SK-N-SH treated with all-trans-retinoic acid at 6 μM for 48 hours (cell line): ENCODE measurements around the gene PPEF1.

Experiments
- BACH2 ChIP-seq: fragments of 250-450 bp; sonication (Bioruptor Pico); IDR thresholded peaks from 2 replicates; pipeline ENCODE4 v1.9.0; 2021; ENCODE audit warnings: mild to moderate bottlenecking, borderline replicate concordance
- CSDC2 ChIP-seq: fragments of 250-450 bp; sonication (Bioruptor Pico); IDR thresholded peaks from 2 replicates; pipeline ENCODE4 v1.5.0; 2020; ENCODE audit warnings: mild to moderate bottlenecking, moderate library complexity
- ESRRG ChIP-seq: fragments of 250-450 bp; sonication (Bioruptor Pico); IDR thresholded peaks from 2 replicates; pipeline ENCODE4 v1.6.1; 2021; ENCODE audit warnings: mild to moderate bottlenecking
- GLIS3 ChIP-seq: fragments of 250-450 bp; sonication (Bioruptor Pico); IDR thresholded peaks from 2 replicates; pipeline ENCODE4 v1.5.0; 2020; ENCODE audit warnings: mild to moderate bottlenecking, moderate library complexity
- OSR1 ChIP-seq: fragments of 250-450 bp; sonication (Bioruptor Pico); IDR thresholded peaks from 2 replicates; pipeline ENCODE4 v1.8.0; 2022; ENCODE audit warnings: moderate library complexity, mild to moderate bottlenecking, inconsistent platforms
- PATZ1 ChIP-seq: fragments of 250-450 bp; sonication (Bioruptor Pico); IDR thresholded peaks from 2 replicates; pipeline ENCODE4 v1.8.0; 2020; ENCODE audit warnings: mild to moderate bottlenecking, moderate library complexity, borderline replicate concordance
- PPARA ChIP-seq: fragments of 250-450 bp; sonication (Bioruptor Pico); IDR thresholded peaks from 2 replicates; pipeline ENCODE4 v1.5.0; 2020; ENCODE audit warnings: mild to moderate bottlenecking, borderline replicate concordance
- ZC3H10 ChIP-seq: fragments of 250-450 bp; sonication (Bioruptor Pico); IDR thresholded peaks from 2 replicates; pipeline ENCODE4 v1.5.1; 2021; ENCODE audit warnings: mild to moderate bottlenecking, moderate library complexity
- ZFP3 ChIP-seq: fragments of 250-450 bp; sonication (Bioruptor Pico); IDR thresholded peaks from 2 replicates; pipeline ENCODE4 v1.5.0; 2020; ENCODE audit warnings: mild to moderate bottlenecking, moderate library complexity
- ZNF70 ChIP-seq: fragments of 450-650 bp; formaldehyde crosslinking; IDR thresholded peaks from 2 replicates; pipeline ENCODE4 v1.5.0; 2020; ENCODE audit warnings: mild to moderate bottlenecking, moderate library complexity
- ZNF8 ChIP-seq: fragments of 450-650 bp; formaldehyde crosslinking; IDR thresholded peaks from 2 replicates; pipeline ENCODE4 v1.5.0; 2020; ENCODE audit warnings: mild to moderate bottlenecking, moderate library complexity
- TF ChIP-seq, protein P1 (sequence below): fragments of 250-450 bp; sonication (Bioruptor Pico); IDR thresholded peaks from 2 replicates; pipeline ENCODE4 v1.5.1; 2020; ENCODE audit warnings: low read depth, mild to moderate bottlenecking, moderate library complexity

DNA sequence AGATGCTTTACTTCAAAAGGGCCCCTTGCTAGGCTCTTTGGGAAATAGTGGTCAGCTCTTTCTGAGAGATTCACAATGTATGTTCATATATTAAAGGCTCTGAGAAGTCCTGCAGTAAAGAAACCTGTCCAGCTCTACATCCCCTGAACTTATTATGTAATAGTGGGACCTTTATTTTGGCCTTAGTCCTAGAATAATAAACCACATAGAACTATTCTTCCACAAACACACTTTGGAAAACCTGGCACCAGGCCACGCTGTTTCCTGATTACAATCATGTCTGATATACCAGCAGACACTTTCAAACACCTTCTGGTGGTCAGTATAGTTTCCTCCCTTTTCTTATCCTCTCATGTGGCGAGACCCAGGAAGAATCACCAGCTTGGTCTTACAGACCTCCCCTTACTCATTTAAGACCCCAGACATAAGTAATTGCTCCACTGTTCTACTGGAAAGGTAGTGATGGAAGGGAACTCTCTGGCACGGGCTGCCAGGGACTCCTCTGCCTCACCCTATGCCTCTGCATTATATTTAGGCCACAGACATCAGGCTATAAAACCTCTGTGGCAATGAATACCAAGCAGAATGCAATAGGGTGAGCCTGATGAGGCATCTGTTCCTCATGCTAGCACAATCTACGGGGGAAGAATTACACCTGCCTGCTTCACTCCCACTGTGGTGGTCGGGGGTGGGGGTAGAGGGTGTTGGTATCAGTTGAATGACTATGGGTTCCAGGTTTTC lies 5.7 kb upstream of the PPEF1 start:
- no peak for TF ChIP-seq GLIS3 (CRISPR knock-in tag)
- no peak for TF ChIP-seq ZC3H10
- no peak for TF ChIP-seq CSDC2 (CRISPR knock-in tag)
- no peak for TF ChIP-seq ZNF70
- no peak for TF ChIP-seq ESRRG (CRISPR knock-in tag)
- no peak for TF ChIP-seq PATZ1 (CRISPR knock-in tag)
- no peak for TF ChIP-seq PPARA (CRISPR knock-in tag)
- no peak for TF ChIP-seq OSR1 (CRISPR knock-in tag)
- no peak for TF ChIP-seq BACH2 (CRISPR knock-in tag)
- TF ChIP-seq, protein P1, sequence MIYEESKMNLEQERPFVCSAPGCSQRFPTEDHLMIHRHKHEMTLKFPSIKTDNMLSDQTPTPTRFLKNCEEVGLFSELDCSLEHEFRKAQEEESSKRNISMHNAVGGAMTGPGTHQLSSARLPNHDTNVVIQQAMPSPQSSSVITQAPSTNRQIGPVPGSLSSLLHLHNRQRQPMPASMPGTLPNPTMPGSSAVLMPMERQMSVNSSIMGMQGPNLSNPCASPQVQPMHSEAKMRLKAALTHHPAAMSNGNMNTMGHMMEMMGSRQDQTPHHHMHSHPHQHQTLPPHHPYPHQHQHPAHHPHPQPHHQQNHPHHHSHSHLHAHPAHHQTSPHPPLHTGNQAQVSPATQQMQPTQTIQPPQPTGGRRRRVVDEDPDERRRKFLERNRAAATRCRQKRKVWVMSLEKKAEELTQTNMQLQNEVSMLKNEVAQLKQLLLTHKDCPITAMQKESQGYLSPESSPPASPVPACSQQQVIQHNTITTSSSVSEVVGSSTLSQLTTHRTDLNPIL = no peak
- TF ChIP-seq ZFP3 (CRISPR knock-in tag) = no peak
- TF ChIP-seq ZNF8 = no peak
